ENCODE measurements around the gene PRKRA. TPM values are rescaled to one million over a fixed set of nuclear protein-coding genes. Genes with fewer than 3 reads are reported as not detected.
A peak's percentile ranks its signal among the peaks of the same experiment; 100 is the strongest.

The PRKRA gene
- total and polyA plus RNA-seq, 2 of the 13 experiments (the other 11 are each of a cell fraction or from before 2014, with no cell fraction given), result 53.1 to 74.7 TPM

- TF ChIP-seq ZFX (CRISPR knock-in tag; IDR thresholded peaks at IDR 0.05; ENCODE audit: low read depth), result no peak
These were observed 9.5 kb downstream of the PRKRA start (continued) for GRCh38 chr2:178441426-178441825.

GRCh38 chr2:178436662-178437061, 14.3 kb downstream of the PRKRA start:
- Histone ChIP-seq H3K27me3 (ENCODE audit: control insufficient read depth in 1 of 2, insufficient read depth in 2 of 2, low read length in 2 of 2) (no peaks in the 10 kb centered on the region), H4K20me1 (ENCODE audit: insufficient read depth, low read length) (no peaks in the 10 kb centered on the region), H3K27ac (ENCODE audit: extremely low read length, insufficient read depth, low read length) (no peak overlapping the region), H3K4me1 (ENCODE audit: insufficient read depth, low read length) (no peaks in the 10 kb centered on the region), H3K4me2 (ENCODE audit: low read depth, low read length) (no peak overlapping the region), H3K79me2 (ENCODE audit: insufficient read depth, low read length) (no peaks in the 10 kb centered on the region), H3K9me3 (ENCODE audit: low read length) (no peaks in the 10 kb centered on the region), H3K36me3 (replicated peaks in 1 of 2; ENCODE audit: control insufficient read depth in 1 of 2, insufficient read depth in 2 of 2, low read length in 2 of 2) (peaks cover 18 to 71% of the 10 kb centered on the region in 2 experiments), H3K9ac (ENCODE audit: insufficient read depth, low read depth, low read length) (no peak overlapping the region), H3K4me3 (replicated peaks in 1 of 3; ENCODE audit: insufficient read depth in 1 of 3, low read depth in 2 of 3, low read length in 3 of 3) (no peak overlapping the region), H2AFZ (ENCODE audit: low read length) (no peak overlapping the region)
- intact Hi-C loops (cut with micrococcal nuclease; ENCODE audit: unreplicated experiment), result no loop called here
- FAIRE-seq (no peak), ATAC-seq (no peak), DNase-seq (ENCODE audit: low spot score) (no peak)
- in situ Hi-C loops (cut with HindIII; ENCODE audit: extremely low pct_ligation_motif_present, low pct_unique_long_range_greater_than_20kb), result no loop called here
- TF ChIP-seq RELA (CRISPR knock-in tag; IDR thresholded peaks at IDR 0.05) (no peak), HNRNPK (IDR thresholded peaks at IDR 0.05; ENCODE audit: low read depth, low read length, poor library complexity, severe bottlenecking) (peak; percentile 91), SRSF9 (IDR thresholded peaks at IDR 0.05; ENCODE audit: borderline replicate concordance, insufficient read depth, low read depth, low read length, poor library complexity, severe bottlenecking) (peak; percentile 33)
- no TSS peak for BruUV-seq (replicated peaks)
- ChIA-PET POLR2A (interaction anchor here (1.4 kb wide), 1 partner anchor 10 kb away, joined by 5 read pairs; no protein-coding TSS in a partner anchor), CTCF (ENCODE audit: low intra/inter-chr PET ratio, low total read pairs) (no interaction called here)
- WGBS (ENCODE audit: low lambda C conversion rate), result 98% methylated on average over 2 of the region's 2 CpGs

- in situ Hi-C loops (cut with HindIII; ENCODE audit: extremely low pct_ligation_motif_present, low pct_unique_long_range_greater_than_20kb), result no loop called here
- TF ChIP-seq ZNF747 (CRISPR knock-in tag; IDR thresholded peaks at IDR 0.05; ENCODE audit: borderline replicate concordance), result no peak
- 0 out of 2 replicates have a peak, but pooled peaks have one; percentile 26 for TF ChIP-seq ATF7 (IDR thresholded peaks at IDR 0.05)
- no peak for TF ChIP-seq ATF7 (CRISPR knock-in tag; IDR thresholded peaks at IDR 0.05)
- TF ChIP-seq CEBPB (IDR thresholded peaks at IDR 0.05; ENCODE audit: borderline replicate concordance, low read depth, low read length), result peak; percentile 88
- TF ChIP-seq BATF2 (CRISPR knock-in tag; IDR thresholded peaks at IDR 0.05), result 0 out of 2 replicates have a peak, but pooled peaks have one; percentile 47
- peak; percentile 78 for TF ChIP-seq CEBPG (CRISPR knock-in tag; IDR thresholded peaks at IDR 0.05)
- TF ChIP-seq ARID2 (CRISPR knock-in tag; IDR thresholded peaks at IDR 0.05; ENCODE audit: borderline replicate concordance), result 0 out of 2 replicates have a peak, but pooled peaks have one; percentile 2
- no peak for TF ChIP-seq IKZF4 (CRISPR knock-in tag; IDR thresholded peaks at IDR 0.05; ENCODE audit: borderline replicate concordance, low read depth, not compliant biosample characterization)
- TF ChIP-seq ATF4 (CRISPR knock-in tag; IDR thresholded peaks at IDR 0.05), result peak; percentile 21 to 58; a peak in 2 of 4 replicates
These were observed 21.6 kb downstream of the PRKRA start for GRCh38 chr2:178429336-178429735.

More at GRCh38 chr2:178429336-178429735, 21.6 kb downstream of the PRKRA start:
- Histone ChIP-seq H3K4me3 (replicated peaks in 1 of 3; ENCODE audit: insufficient read depth in 1 of 3, low read depth in 2 of 3, low read length in 3 of 3) (no peak overlapping the region), H2AFZ (ENCODE audit: low read length) (no peak overlapping the region), H4K20me1 (ENCODE audit: insufficient read depth, low read length) (no peaks in the 10 kb centered on the region), H3K9me3 (ENCODE audit: low read length) (peaks cover 7% of the 10 kb centered on the region; the same call in 1 of the 2 replicates), H3K27me3 (ENCODE audit: control insufficient read depth in 1 of 2, insufficient read depth in 2 of 2, low read length in 2 of 2) (no peaks in the 10 kb centered on the region), H3K36me3 (replicated peaks in 1 of 2; ENCODE audit: control insufficient read depth in 1 of 2, insufficient read depth in 2 of 2, low read length in 2 of 2) (peaks cover 5 to 14% of the 10 kb centered on the region in 2 experiments), H3K79me2 (ENCODE audit: insufficient read depth, low read length) (no peaks in the 10 kb centered on the region), H3K4me2 (ENCODE audit: low read depth, low read length) (no peak overlapping the region), H3K27ac (ENCODE audit: extremely low read length, insufficient read depth, low read length) (peak overlapping the region; percentile 75), H3K9ac (ENCODE audit: insufficient read depth, low read depth, low read length) (no peak overlapping the region), H3K4me1 (ENCODE audit: insufficient read depth, low read length) (peaks cover 25% of the 10 kb centered on the region)
- DNase-seq (ENCODE audit: low spot score) (no peak), ATAC-seq (peak; percentile 3; the same call in 2 of the 3 replicates), FAIRE-seq (no peak)
- CTCF ChIA-PET (ENCODE audit: low intra/inter-chr PET ratio, low total read pairs), result no interaction called here
- POLR2A ChIA-PET, result interaction anchor here (1.3 to 3.6 kb wide), 4 partner anchors 16 to 50 kb away, joined by 6 to 76 read pairs (median 28); partner anchors contain the start of genes PJVK and PRKRA
- intact Hi-C loops (cut with micrococcal nuclease; ENCODE audit: unreplicated experiment), result no loop called here
- BruUV-seq (replicated peaks), result no TSS peak
